Adrenal gland (tissue), 5 donors: ENCODE measurements around the gene FPR1.

ENCODE experiments used
- CTCF ChIP-seq, 6 experiments: fragments of 450-650 bp in 4 of 6; fragments of 200-600 bp in 2 of 6; sonication (generic) in 1 of 6; IDR thresholded peaks; 1 replicate in 5 of 6; 2 replicates in 1 of 6; pipeline versions ENCODE4 v1.5.1 to v1.8.0; 2016 to 2021; ENCODE audit warnings: antibody characterized with exemption in 6 of 6, mild to moderate bottlenecking in 2 of 6, moderate library complexity in 1 of 6
- POLR2A ChIP-seq, 2 donors: fragments of 450-650 bp; IDR thresholded peaks; one replicate each; pipeline ENCODE4 v1.6.1; 2017; ENCODE audit warnings: antibody characterized with exemption in 2 of 2, mild to moderate bottlenecking in 2 of 2, moderate library complexity in 1 of 2
- donor health status: DM: no; HTN: no; CAD: no.

- no peak for TF ChIP-seq CTCF (IDR thresholded peaks at IDR 0.05)
- no peak for TF ChIP-seq POLR2A (IDR thresholded peaks at IDR 0.05)
These were observed 21.9 kb downstream of the FPR1 start for GRCh38 chr19:51729781-51730180.
